NCI-H82 treated with DMSO at 0.1 percent for 48 hours (cell line): ENCODE data around the gene H6PD.

Source experiments
- DNase-seq: peaks from one replicate; lab custom pipeline; 2025; ENCODE audit not compliant: unreplicated experiment; lab: John Stamatoyannopoulos, UW

The H6PD gene

GRCh38 chr1:9253453-9254105 lies 19.0 kb downstream of the H6PD start:
- DNase-seq, result no peak

GRCh38 chr1:9256332-9256731 lies 21.8 kb downstream of the H6PD start:
- no peak for DNase-seq

- no peak for DNase-seq
These were observed 23.3 kb downstream of the H6PD start for GRCh38 chr1:9257851-9258250.

- no peak for DNase-seq
These were observed 24.1 kb downstream of the H6PD start for GRCh38 chr1:9258629-9259028.

- DNase-seq, result no peak
These were observed 25.6 kb downstream of the H6PD start for GRCh38 chr1:9260059-9260766.

- DNase-seq, result no peak
These were observed 26.9 kb downstream of the H6PD start for GRCh38 chr1:9261496-9261895.

- DNase-seq, result no peak
These were observed 27.8 kb downstream of the H6PD start for GRCh38 chr1:9262096-9262986.

GRCh38 chr1:9263276-9263855 lies 28.8 kb downstream of the H6PD start:
- DNase-seq, result no peak

GRCh38 chr1:9263984-9264872 lies 29.7 kb downstream of the H6PD start:
- no peak for DNase-seq

- DNase-seq, result no peak
These were observed 30.5 kb downstream of the H6PD start for GRCh38 chr1:9265037-9265436.

GRCh38 chr1:9265968-9266367 lies 31.4 kb downstream of the H6PD start:
- no peak for DNase-seq

- DNase-seq, result no peak
These were observed 32.7 kb downstream of the H6PD start for GRCh38 chr1:9267352-9267686.

GRCh38 chr1:9267827-9268581 lies 33.4 kb downstream of the H6PD start:
- DNase-seq, result no peak

GRCh38 chr1:9269078-9269501 lies 34.5 kb downstream of the H6PD start:
- no peak for DNase-seq

GRCh38 chr1:9269721-9270120 lies 35.1 kb downstream of the H6PD start:
- no peak for DNase-seq

GRCh38 chr1:9270290-9270883 lies 35.8 kb downstream of the H6PD start:
- DNase-seq, result no peak

GRCh38 chr1:9271283-9271682 lies 36.7 kb downstream of the H6PD start:
- no peak for DNase-seq

- no peak for DNase-seq
These were observed 37.5 kb downstream of the H6PD start for GRCh38 chr1:9271861-9272595.

- no peak for DNase-seq
These were observed 38.6 kb downstream of the H6PD start for GRCh38 chr1:9273177-9273576.
